D341Med (cell line): ENCODE data around the gene NEIL3.
A peak's percentile ranks its signal among the peaks of the same experiment; 100 is the strongest.

Experiments
- DNase-seq: peaks from one replicate; pipeline ENCODE4 v3.0.0; 2012; ENCODE audit warnings: low spot score

The NEIL3 gene, protein sequence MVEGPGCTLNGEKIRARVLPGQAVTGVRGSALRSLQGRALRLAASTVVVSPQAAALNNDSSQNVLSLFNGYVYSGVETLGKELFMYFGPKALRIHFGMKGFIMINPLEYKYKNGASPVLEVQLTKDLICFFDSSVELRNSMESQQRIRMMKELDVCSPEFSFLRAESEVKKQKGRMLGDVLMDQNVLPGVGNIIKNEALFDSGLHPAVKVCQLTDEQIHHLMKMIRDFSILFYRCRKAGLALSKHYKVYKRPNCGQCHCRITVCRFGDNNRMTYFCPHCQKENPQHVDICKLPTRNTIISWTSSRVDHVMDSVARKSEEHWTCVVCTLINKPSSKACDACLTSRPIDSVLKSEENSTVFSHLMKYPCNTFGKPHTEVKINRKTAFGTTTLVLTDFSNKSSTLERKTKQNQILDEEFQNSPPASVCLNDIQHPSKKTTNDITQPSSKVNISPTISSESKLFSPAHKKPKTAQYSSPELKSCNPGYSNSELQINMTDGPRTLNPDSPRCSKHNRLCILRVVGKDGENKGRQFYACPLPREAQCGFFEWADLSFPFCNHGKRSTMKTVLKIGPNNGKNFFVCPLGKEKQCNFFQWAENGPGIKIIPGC

DNA sequence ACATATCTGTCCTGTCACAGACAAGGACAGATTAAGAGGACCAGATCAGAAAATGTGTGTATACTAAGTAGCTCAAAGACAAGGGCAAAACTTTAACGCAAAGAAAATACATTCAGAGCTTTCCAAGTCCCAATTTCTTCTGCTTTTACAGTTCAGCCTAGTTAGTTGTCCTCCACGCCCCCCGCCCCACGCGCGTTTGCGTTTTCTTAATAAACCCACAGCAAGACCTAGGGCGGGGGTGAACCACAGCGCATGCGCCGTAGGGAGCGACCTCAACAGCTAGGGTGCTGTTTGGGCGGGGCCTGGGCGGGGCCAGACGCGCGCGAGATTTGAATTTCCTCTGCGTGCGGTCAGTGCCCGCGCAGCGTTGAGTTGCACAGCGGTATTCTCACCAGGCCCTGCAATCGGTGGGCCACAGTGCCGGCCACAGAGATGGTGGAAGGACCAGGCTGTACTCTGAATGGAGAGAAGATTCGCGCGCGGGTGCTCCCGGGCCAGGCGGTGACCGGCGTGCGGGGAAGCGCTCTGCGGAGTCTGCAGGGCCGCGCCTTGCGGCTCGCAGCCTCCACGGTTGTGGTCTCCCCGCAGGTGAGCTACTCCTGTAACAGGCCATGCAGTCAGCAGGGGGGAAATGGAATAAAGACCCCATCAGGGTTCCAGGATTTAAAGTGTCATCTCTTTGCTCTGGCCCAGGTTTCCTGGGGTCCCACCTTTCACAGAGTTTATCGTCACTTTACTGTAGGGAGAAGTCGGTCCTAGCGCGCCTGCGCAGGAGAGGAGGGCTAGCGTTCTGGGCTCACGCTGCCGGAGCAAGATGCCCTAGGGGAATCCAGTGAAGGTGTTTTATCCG lies at the start of gene NEIL3:
Gene NEIL3 (plus strand): TSS at position 353 of the 850 bp plus-strand sequence. CDS start 80 bp downstream, at position 433.
- DNase-seq = peak; percentile 97

DNA sequence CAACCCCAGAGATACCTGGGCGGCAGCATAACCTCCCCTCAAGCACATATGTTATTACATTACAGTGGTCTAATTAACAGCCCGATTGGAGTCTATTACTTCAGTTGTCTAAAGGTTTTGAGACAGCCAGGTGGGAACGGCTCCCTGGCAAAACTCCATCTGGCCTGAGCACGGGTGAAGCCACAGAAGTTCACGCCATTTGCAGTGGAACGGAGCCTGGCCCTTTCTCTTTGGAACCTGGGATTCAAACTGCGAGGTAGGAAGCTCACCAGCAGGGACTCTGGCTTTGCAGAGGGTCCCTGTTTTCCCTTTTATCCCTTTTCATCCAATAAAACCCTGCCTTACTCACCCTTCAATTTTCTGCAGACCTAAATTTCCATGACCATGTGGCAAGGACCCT lies 45.9 kb upstream of the NEIL3 start:
- no peak for DNase-seq

DNA sequence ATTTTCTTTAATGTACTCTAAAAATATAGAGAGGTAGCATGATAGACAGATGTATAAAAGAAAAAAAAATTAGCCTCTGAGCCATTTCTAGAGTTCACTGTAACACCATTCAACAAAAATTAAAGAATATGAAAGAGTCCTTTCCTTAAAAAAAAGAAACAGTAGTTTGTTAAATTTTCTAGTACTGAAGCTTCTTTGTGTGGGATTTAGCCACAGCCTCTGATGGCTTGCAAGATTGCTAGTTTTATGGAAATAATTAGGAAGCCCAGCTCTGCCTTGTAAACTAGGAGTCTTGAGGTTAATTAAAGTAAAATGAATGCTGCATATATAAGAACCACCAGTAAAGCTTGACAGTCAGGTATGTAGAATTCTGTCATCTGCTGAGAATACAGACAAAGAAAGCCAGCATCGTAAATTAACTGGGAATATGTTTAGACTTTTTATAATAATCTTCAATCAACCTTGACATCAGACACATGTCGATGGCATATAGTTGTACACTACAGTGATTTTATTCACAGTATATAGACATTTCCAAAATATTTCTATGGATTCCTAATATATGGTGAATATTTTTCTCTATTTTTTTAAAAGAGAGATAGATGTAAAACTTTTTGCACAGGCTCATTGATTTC lies 44.8 kb upstream of the NEIL3 start:
- DNase-seq = no peak

DNA sequence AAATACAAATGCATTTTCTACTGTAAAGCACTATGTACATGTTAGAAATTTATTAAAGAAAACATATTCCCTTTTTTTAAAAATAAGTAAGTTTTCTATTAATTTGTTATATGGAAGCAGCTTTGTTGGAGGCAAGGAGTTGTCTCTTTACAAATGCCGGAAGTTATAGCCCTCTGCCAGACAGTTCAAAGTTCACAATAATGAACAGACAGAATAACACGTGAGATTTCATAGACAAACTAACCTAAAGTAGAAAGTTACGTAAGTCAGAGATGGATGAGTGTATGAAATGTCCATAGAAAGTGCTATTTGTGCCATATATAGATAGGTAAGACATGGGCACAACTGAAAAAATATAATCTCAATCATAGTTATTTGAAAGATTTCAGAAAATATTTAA lies 43.9 kb upstream of the NEIL3 start:
- DNase-seq = no peak

DNA sequence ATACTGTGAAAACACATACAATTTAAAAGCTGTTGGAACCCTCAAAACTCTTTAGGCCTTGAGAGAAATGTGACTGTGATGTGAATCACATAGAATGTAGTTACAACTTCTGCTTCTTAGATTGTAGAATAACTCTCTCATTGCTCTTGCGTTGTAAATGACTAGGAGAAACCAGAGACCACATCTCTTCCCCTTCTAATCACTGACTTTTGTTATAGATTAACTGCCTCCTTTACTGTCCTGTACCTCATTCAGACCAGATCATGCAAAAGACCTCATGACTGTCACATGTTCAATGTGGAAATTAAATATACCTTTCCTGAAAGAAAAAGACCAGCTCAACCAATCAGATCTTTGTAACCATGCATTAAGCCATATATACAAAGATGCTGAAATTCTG lies 43.2 kb upstream of the NEIL3 start:
- DNase-seq = no peak

DNA sequence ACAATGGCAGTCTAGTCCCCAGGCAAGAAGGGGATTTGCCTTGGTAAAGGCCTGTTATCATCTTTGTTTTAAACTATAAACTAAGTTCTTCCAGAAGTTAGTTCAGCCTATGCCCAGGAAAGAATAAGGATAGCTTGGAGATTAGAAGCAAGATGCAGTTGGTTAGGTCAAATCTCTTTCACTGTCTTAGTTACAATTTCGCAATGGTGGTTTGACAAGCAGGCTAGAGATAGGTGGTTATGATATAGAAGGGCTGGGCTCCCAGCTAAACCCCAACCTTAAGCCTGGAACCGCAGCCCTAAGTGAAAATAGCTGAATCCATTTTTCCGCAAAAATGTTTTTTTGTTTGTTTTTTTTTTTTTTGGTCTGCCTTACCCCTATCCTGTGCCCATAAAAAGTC lies 41.8 kb upstream of the NEIL3 start:
- no peak for DNase-seq

DNA sequence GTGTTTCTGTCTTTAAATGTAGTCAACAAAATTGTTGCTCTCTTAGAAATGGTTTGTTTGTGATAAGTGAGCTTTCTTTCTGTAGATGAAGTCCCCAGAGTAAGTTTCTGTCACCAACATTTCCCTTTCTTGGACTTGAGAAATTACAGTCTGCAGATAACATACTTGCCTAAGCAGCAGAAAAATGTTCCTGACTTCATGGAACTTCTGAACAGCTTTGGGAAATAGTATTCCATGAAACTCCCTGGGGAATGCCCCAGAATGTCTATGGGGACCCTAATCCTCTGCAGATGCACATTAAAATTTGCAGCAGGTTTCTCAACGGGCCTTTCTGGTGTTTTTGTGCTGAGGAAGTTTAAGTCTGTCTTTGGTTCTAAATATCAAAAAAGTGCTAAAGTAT lies 38.6 kb upstream of the NEIL3 start:
- no peak for DNase-seq

DNA sequence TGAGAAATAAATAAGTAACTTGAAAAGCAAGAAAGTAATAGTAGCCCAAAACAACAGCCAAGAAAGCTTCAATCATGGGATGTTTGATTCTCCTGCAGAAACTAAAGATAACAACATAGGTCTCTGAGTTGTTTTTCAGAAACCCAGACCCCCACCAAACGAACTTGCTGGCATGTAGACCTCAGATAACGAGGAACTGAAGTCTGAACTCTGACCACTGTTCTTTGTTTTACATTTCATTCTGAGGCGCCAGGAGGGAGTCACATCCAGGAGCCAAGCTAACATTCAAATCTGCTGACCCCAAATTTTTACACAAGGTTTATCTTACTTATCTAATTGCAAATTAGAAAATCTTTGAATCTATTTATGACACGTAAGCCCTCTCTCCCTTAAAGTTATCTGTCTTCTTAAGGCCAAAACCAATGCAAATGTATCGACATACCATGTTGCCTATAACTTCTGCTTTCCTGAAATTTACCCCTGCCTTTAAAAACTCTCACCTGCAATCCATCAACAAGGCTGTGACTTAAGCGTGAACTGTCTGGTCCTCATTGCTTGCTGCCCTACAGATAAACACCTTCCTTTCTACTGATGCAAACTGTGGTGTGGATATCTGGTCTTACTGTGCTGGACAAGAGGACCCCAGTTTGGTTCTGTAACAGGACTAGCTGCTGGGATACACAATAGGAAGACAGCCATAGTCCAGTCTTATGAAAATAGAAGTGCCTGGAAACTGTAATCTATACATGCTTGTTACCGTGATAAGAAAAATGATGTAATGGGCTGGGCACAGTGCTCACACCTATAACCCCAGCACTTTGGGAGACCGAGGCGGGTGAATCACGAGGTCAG lies 37.5 kb upstream of the NEIL3 start:
- DNase-seq = no peak

DNA sequence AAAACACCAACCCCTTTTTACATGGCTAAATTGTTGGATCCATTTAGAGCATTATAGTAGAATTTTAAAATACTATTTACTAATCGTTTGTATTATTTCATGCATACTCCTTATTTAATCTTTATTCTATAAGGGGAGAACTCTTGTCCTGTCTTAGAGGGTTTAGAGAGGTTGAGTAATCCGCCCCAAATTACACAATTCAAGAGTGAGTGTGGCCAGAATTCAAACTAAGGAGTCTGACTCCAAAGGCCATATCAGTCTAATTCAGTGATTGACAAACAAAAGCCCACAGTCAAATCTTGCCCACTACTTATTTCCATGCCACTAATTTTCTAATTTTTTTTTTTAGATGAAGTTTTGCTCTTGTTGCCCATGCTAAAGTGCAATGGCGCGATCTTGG lies 33.7 kb upstream of the NEIL3 start:
- DNase-seq = no peak

DNA sequence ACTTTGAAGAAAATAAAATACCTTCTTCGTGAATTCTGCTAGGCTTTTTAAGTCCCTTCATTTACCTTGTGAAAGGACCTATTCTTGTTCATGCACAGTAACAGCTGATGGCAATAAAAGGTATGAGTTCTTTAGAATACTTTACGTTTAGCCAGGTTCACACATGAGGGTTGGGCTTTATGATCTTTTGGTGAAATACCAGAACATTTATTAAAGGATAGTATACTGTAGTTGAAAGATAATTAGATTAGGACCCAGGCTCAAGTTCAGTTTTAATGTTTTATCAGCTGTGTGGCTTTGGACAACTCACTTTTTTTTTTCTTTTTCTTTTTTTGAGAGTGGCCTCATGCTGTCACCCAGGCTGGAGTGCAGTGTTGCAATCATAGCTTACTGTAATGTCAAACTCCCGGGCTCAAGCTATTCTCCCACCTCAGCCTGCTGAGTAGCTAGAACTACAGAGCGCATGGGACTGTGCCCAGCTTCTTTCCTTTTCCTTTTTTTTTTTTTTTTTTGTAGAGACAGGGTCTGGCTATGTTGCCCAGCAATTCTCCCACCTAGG lies 28.2 kb upstream of the NEIL3 start:
- no peak for DNase-seq

DNA sequence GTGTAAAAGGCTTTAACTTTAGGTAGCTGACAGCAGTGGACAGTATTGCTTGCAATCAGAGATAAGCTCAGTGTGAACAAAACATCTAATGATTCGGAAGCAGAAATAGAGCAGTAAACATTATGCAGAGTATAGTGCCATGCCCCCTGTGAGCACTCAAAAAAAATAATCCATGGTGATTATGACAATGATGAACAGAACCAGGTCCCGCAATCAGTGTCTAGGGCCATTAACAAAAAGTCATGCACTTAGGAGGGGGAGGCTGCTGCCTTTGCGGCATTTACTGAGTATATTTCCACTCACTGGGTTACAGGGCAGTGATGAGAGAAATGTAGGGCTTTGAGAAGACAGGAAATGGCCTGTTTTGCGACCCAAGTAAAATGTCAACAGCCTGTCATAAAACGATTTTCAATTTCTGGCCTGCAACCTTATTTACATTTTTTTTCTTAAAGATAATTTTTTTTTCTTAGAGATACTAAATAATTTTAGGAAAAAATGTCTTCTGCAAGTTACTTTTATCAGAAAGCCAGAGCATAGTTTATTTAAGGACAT lies 27.3 kb upstream of the NEIL3 start:
- no peak for DNase-seq

DNA sequence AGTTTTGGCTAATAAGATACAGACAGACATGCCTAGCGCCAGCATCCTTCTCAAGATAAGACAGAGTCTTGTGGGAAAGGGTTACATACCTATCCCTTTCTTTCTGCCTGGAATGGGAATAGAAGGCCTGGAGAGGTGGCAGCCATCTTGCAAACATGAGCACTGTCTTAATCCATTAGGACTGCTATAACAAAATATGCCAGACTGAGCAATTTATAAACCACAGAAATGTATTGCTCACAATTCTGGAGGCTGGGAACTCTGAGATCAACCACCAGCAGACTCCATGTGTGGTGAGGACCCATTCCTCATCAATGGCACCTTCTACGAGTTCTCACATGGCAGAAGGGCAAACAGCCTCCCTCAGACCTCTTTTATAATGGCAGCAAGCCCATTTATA lies 26.5 kb upstream of the NEIL3 start:
- no peak for DNase-seq

DNA sequence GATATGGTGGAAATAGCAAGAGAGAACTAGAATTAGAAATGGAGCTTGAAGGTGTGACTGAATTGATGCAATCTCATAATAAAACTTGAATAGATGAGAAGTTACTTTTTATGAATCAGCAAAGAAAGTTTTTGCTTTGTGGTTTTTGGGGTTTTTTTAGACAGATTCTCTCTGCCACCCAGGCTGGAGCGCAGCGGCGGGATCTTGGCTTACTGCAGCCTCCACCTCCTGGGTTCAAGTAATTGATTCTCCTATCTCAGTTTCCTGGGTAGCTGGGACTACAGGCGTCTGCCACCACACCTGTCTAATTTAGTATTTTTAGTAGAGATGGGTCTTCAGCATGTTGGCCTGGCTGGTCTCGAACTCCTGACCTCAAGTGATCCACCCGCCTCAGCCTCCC lies 23.7 kb upstream of the NEIL3 start:
- no peak for DNase-seq

DNA sequence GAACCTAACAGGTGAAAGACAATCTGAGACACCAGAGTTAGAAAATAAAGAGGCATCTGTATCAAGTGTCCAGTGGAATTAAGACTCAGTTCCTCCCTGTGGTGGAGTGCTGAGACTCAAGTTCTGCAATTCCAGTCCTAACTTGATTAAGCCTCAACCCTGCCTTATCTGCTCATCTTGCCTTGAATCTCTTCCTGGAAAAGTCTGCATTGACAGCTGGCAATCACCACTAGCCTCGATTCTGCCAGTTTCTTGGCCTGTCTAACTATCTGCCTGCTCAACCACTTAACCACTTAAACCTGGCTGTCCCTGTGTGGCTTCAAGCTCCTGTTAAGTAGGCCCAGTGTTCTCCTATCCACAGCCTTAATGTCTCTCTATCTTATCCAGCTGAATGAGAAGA lies 22.4 kb upstream of the NEIL3 start:
- no peak for DNase-seq

DNA sequence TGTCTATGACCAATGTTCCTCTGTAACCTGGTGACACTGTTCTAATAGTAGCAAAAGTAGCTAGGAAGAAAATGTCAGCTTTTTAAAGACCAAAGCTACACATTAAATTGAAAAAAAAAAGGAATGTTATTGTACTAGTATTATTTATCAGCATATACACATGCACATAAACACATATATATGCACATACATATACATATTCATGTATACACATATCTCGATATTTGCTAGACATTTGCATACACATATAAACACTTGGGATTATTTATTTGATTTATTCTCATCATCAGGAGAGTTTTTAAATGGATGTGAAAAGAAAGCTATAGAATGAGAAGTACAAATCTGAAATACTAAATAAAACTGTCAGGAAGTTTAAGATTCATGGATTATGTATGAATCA lies 21.3 kb upstream of the NEIL3 start:
- no peak for DNase-seq

DNA sequence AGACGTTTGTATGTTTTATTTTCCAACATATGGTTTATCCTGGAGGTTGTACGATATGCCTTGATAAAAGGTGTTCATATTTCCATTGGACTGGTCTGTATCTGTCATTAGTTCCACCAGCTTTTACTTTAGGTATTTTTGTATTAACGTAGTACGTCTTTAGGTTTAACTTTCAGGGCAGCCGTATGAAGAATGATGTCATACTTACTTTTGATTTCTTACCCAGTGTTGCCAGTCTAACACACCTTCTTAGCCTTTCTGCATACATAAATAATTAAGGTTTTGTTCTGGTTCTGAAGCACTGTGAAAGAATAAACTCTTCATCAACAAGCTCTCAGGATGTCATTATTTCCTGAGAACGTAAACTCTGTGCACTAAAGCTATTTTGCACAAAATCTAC lies 18.9 kb upstream of the NEIL3 start:
- no peak for DNase-seq

DNA sequence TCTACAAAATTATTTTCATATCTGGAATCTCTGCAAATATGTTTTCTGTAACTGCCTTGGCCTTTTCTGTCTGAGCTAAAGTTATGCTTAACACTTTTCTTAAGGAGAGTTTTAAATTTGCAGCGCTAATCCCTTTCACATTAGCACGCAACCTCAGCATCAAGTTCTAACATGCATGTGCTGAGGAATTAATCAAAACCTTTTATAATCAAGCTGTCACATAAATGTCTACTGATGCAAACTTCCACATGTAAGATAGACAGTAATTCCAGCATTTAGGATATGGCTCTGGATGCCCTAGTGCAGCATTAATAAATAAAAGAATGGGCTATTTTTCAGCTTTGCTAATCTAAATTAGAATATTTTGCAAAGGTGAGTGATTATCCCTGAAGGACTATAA lies 17.5 kb upstream of the NEIL3 start:
- no peak for DNase-seq

DNA sequence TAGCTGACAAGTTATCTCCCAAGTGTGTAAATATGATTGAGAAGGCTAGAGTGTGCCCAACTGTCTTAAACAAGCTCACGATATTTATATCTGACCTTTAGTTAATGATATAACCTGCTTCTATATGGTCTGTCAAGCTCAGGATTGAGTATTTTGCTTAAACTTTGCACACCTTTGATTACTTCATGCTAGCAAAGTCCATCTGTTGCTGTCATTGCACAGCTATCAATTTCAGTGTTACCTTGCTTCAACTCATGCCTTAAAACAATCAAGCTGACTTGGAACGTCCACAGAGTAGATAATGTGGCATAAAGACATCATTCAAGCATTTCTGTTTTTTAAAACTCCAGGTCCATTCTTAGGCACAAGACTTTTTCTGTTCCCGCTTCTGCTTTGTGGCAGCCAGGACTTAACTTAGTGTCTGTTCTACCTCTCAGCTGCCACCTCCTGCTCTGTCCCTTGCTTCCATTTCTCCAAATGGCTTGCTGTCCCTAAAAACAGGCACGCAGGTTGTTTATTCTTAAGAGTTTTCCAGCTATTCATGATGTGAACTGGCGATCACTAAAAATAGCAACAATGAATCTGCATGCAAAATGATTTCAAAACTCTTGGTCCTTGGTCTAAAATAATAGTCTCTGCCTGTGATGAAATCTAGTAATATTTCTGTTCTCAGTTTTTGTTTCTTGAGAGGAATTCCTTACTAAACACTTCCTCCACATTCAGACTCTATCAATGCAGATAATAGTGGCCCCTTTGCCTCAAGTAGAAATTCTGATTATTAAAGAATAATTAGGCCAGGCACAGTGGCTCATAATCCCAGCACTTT lies 16.3 kb upstream of the NEIL3 start:
- no peak for DNase-seq

DNA sequence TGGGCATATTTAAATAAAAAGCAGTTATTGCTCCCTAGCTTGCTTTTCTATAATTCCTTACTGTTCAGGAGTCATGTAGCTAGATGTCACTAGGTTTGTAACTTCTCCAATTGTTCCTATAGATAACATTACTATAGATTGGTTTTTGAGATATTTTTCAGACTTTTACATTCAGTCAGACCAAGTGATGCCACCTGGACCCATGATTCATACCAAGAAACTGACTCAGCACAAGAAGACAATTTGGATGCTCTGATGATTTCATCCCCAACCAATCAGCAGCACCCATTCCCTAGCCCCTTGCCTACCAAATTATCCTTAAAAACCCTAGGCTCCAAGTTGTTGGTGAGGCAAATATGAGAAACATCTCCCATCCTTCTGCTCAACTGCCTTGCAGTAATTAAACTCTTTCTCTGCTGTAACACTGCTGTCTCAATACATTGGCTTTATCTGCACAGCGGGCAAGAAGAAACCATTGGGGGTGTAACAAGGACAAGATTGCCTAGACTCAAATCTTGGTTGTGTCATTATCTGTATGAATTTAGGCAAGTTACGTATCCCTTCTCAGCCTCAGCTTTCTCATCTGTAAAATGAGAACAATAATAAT lies 11.8 kb upstream of the NEIL3 start:
- DNase-seq = no peak
